Measurements from ENCODE around the gene PPP1R12A. TPM values are rescaled to one million over a fixed set of nuclear protein-coding genes. Genes with fewer than 3 reads are reported as not detected.

PPP1R12A gene
- total and polyA plus RNA-seq, 2 of the 4 experiments (the other 2 are of a cell fraction) = 47.7 to 112 TPM

DNA sequence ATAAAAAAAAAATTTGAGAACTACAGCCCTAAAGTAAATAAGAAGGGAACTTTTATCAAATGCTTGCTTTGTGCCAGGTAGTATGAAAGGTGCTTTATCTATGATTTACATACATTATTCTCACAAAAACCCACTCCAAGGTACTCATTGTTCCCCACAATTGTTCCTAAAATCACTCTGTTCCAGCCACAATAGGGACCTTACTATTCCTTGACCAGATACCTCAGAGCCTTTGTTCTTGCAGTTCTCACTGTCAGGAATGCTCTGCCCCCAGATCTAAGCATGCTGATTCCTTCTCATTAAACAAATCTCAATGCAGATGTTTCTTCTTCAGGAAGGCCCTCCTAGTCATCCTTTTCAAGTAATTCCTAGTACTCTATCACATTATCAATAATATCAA lies 60.2 kb downstream of the PPP1R12A start:
- no peak overlapping the region for H2AFZ ChIP-seq (replicated peaks; ENCODE audit: low read length, poor library complexity)
- H3K27me3 ChIP-seq (ENCODE audit: control insufficient read depth, insufficient read depth, low read length) = no peaks in the 10 kb centered on the region
- no peak overlapping the region for H2AK5ac ChIP-seq (ENCODE audit: low read depth, low read length)
- H2BK120ac ChIP-seq (ENCODE audit: low read depth, low read length) = no peak overlapping the region
- no TSS peak for BruUV-seq (replicated peaks)
- H4K20me1 ChIP-seq (ENCODE audit: insufficient read depth, low read length) = peaks cover 30% of the 10 kb centered on the region
- in situ Hi-C loops (cut with MboI; ENCODE audit: low sequenced_read_pairs) = no loop called here
- H4K5ac ChIP-seq (ENCODE audit: low read depth, low read length) = no peak overlapping the region
- H3K4me2 ChIP-seq (ENCODE audit: low read depth, low read length) = no peak overlapping the region
- dilution Hi-C loops (cut with HindIII; ENCODE audit: low sequenced_read_pairs, unreplicated experiment) = no loop called here
- no peak overlapping the region for H3K14ac ChIP-seq (replicated peaks; ENCODE audit: low read depth, low read length)
- no peak overlapping the region for H2BK20ac ChIP-seq (ENCODE audit: low read depth, low read length)
- no peak overlapping the region for H3K4me3 ChIP-seq (ENCODE audit: insufficient read depth, low read depth, low read length)
- ChIA-PET CTCF (no interaction called here), POLR2A (ENCODE audit: unreplicated experiment) (interaction anchor here (0.6 kb wide), 1 partner anchor 52 kb away, joined by 4 read pairs; no protein-coding TSS in a partner anchor)
- peaks cover 6% of the 10 kb centered on the region; the same call in 1 of the 2 replicates for H3K9me1 ChIP-seq (ENCODE audit: insufficient read depth, low read length)
- no peak overlapping the region for H3K23ac ChIP-seq (ENCODE audit: low read depth, low read length)
- H3K4ac ChIP-seq (ENCODE audit: low read depth, low read length) = no peak overlapping the region
- no peak overlapping the region for H3K9ac ChIP-seq (ENCODE audit: low read depth, low read length)
- no peaks in the 10 kb centered on the region for H3K4me1 ChIP-seq (ENCODE audit: control insufficient read depth, insufficient read depth, low read length)
- no peak overlapping the region for H4K91ac ChIP-seq (ENCODE audit: insufficient read depth, low read depth, low read length)
- H2BK15ac ChIP-seq (ENCODE audit: low read depth, low read length) = no peak overlapping the region
- ATAC-seq (ENCODE audit: low read depth) (no peak), DNase-seq (no peak)
- no peak for TF ChIP-seq POLR2A (IDR thresholded peaks at IDR 0.05; ENCODE audit: low read depth, low read length)
- no peak for TF ChIP-seq FOS (IDR thresholded peaks at IDR 0.05; ENCODE audit: low read depth, low read length)
- no peak overlapping the region for H3K56ac ChIP-seq (ENCODE audit: extremely low read depth, insufficient read depth, low read length)
- peaks cover 3% of the 10 kb centered on the region for H3K36me3 ChIP-seq (ENCODE audit: control insufficient read depth, insufficient read depth, low read length)
- H3K27ac ChIP-seq (ENCODE audit: insufficient read depth, low read length) = no peak overlapping the region
- no peak overlapping the region for H4K8ac ChIP-seq (ENCODE audit: low read depth in 2 of 2, low read length in 2 of 2)
- H3K9me3 ChIP-seq (ENCODE audit: control insufficient read depth, insufficient read depth, low read length) = no peaks in the 10 kb centered on the region
- peaks cover 22 to 64% of the 10 kb centered on the region in 2 experiments; a peak in 3 of 4 replicates for H3K79me1 ChIP-seq (ENCODE audit: low read depth in 1 of 2, low read length in 2 of 2)
- H3K18ac ChIP-seq (ENCODE audit: low read depth, low read length) = no peak overlapping the region
- no peak overlapping the region for H2AK9ac ChIP-seq (replicated peaks; ENCODE audit: low read depth, low read length, poor library complexity)
- H2BK5ac ChIP-seq (ENCODE audit: low read depth, low read length, poor library complexity, severe bottlenecking) = no peak overlapping the region
- intact Hi-C loops (cut with micrococcal nuclease) = no loop called here
